Body of pancreas (tissue), 4 donors: Measurements from ENCODE around the gene GRIP1.

Experiments used
- POLR2A ChIP-seq, 3 donors: fragments of 450-650 bp; IDR thresholded peaks; one replicate each; pipeline ENCODE4 v1.6.1; 2016; ENCODE audit warnings: antibody characterized with exemption in 3 of 3, mild to moderate bottlenecking in 2 of 3
- TF ChIP-seq, protein P1 (sequence below), 7 experiments: fragments of 450-650 bp in 4 of 7; fragments of 200-600 bp in 3 of 7; sonication (generic) in 3 of 7; IDR thresholded peaks; one replicate each; pipeline ENCODE4 v1.5.1; 2016 to 2019; ENCODE audit warnings: antibody characterized with exemption in 7 of 7

DNA sequence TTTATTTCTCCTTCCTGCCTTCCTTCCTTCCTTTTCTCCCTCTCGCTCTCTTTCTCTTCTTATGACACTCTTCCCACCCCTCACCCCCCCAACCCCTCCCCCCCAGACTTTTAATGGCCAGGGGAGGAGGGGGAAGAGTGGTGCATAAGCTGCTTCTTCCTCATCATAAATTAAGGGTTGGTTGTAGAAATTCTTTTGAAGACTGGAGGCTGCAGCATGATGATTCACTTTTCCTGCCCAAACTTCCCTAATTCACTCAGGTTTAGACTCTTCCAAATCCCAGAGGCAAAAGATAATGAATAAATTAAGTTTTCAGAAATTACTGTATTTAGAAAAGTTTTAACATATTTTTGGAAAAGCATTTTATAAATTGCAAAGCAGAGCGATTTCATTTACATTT is 58.2 kb downstream of the GRIP1 start:
- TF ChIP-seq, protein P1, sequence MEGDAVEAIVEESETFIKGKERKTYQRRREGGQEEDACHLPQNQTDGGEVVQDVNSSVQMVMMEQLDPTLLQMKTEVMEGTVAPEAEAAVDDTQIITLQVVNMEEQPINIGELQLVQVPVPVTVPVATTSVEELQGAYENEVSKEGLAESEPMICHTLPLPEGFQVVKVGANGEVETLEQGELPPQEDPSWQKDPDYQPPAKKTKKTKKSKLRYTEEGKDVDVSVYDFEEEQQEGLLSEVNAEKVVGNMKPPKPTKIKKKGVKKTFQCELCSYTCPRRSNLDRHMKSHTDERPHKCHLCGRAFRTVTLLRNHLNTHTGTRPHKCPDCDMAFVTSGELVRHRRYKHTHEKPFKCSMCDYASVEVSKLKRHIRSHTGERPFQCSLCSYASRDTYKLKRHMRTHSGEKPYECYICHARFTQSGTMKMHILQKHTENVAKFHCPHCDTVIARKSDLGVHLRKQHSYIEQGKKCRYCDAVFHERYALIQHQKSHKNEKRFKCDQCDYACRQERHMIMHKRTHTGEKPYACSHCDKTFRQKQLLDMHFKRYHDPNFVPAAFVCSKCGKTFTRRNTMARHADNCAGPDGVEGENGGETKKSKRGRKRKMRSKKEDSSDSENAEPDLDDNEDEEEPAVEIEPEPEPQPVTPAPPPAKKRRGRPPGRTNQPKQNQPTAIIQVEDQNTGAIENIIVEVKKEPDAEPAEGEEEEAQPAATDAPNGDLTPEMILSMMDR (IDR thresholded peaks at IDR 0.05) = no peak
- no peak for TF ChIP-seq POLR2A (IDR thresholded peaks at IDR 0.05)
